C1 segment of cervical spinal cord (tissue), 14 donors: ENCODE data around the gene KIAA2012.
"Not testable (repeated sequence)": the region's sequence is repeated elsewhere in the genome, so short reads cannot be mapped to it uniquely, and the experiment has no call there.

Source experiments
- DNase-seq, 14 donors: peaks; one replicate each; lab custom pipeline; 2025; lab: John Stamatoyannopoulos, UW

KIAA2012 gene

DNA sequence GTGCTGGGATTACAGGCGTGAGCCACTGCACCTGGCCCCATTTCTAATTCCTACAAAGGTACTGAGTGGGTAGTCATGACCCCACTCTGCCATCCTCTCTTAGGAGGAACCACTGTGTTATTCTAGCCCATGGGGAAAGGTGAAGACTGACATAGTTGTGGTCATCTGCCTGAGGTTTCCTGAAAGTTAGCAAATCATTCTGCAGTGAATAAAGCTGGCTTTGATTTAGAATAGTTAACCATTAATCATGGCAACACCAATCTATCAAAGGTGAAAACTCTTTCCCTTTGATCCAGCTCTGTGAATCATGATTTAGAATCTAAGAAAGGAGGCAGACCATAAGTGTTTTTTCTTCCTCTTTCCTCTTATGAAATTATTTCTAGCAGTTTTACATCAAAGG is 114.5 kb downstream of the KIAA2012 start:
- DNase-seq: no peak

DNA sequence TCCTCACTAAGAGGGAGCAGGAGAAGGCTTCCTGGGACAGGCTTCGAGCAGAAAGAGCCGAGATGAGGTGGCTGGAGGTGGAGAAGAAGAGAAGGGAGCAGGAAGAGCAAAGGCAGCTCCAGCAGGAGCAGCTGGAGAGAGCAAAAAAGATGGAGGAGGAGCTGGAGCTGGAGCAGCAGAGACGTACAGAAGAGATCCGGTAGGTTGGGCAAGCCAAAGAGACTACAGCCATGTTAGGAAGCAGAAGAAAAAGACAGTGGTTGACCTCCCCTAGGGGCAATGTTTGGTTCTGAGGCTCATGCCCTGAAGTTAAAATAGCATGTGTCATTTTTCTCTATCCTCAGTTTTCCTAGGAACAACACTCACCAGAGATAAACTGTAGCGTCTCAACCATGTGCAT is 120.2 kb downstream of the KIAA2012 start:
- DNase-seq: no peak

DNA sequence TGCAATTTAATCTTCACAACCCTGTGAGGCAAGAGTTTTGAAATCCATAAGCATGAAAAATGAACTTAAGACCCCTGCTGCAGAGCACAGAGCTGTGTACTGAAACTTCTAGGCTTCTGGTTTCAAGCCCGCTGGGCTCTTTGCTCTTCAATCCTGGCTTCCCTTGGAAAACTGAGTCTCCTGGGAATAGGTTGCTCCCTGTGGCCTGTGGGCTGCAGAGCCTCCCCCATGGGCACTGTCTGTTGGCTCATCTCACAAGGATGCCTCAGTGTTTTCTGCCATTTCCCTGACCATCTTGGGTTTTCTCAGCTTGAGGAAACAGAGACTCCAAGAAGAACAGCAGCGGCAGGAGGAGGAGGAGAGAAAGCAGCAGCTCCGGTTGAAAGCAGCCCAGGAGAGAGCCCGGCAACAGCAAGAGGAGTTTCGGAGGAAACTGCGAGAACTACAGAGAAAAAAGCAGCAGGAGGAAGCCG is 120.9 kb downstream of the KIAA2012 start:
- DNase-seq: no peak

DNA sequence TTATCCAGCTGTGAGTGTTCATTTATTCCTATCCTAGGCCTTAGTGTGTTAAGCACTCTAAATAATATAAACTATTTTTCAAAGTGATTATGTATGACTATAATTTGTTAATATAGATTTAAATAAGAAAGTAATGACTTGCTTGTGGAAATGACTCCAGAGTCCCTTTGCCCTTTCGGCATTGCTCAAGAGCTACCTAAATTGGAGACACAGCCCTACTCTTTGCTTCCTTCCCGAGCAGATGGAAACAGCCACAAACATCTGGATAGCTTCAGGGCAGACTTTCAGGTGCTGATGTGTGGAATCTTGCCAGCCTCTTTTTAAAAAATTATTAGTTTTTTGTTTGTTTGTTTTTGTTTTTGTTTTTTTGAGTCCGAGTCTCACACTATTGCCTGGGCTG is 121.4 kb downstream of the KIAA2012 start:
- no peak for DNase-seq

DNA sequence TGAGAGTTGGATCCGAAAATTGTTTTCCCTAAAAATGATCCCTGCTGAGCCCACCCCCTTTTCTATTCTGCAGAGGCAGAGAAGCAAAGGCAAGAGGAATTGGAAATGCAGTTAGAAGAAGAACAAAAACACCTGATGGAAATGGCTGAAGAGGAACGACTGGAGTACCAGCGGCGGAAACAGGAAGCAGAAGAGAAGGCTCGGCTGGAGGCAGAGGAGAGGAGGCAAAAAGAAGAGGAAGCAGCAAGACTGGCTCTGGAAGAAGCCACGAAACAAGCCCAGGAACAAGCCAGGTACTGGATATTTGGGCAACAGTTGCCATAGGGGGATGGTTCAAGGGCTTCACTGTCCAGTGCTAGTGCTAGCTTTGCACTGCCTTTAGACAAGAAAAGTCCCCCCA is 123.7 kb downstream of the KIAA2012 start:
- no peak for DNase-seq

DNA sequence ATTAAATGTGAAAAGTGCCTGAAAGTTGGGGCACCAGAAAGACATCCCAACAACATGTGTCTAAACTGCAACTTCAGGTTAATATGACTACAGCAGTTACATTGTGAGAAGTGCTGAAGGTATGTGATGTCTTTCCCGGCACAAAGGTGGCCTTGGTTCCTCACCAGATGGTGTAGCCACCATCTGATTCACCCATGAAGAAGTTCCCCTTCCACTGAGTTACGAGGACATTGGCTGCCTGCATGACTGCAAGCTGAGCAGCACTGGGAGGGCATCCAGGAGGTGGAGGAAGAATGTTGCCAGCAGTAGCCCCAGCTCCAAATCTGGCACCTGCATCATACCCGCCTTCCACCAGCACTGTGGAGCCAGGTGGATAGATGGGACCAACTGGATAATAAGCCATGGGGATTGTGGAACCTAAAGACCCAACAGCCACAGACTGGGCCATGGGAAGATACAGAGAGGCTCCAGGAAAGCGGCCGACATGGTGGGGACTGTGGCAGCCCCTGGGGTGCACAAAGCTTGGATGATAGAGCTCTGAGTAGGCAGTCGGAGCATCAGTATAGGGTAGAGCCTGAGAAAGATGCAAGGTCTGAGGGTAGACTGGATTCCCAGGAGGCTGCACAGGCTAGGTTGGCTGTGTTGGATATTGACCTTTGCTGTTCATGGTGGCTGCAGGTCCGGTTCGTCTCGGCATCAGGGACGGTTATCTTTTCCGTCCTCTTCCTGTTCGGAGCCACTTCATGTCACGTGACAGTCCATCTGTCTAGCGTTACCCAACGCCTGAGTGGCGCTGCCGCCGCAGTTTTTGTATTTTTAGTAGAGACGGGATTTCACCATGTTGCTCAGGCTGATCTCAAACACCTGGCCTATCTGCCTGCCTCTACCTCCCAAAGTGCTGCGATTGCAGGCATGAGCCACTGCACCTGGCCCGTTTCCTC is 128.4 kb downstream of the KIAA2012 start:
- peak in 1 of 14 donors; percentile 4 for DNase-seq

DNA sequence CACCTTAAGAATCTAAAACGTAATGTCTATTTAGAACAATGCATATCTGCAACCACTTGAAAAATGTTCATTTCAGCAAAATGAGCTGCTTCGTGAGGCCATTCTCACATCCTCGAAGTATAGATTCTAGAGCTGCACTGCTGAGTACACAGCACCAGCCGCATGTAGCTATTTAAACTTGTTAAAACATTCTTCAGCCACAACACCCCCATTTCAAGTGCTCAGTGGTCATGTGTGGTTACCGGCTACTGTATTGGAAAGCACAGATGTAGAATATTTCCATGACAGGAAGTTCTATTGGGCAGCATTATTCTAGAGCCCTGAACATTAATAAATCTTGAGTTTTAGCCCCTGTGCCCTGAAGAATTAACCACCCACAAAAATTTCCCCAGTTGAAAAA is 130.3 kb downstream of the KIAA2012 start:
- DNase-seq: no peak

DNA sequence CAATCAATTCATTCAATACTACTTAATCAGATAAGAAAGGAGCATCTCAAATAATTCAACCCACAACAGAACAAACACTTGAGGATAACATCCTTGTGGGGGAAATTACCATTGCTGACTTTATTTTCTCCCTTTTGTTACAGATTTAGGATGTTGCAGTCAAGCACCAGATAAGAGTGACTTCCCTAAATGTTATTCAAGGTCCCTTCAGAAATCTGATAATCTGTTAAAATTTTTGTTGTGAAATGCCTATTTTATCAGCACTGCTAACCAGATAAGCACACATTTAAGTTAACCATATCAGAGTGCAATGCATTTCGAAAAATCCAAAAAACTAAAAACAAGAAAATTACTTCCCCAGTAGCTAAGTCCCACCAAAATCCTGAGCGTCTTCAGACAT is 131.8 kb downstream of the KIAA2012 start:
- no peak for DNase-seq

DNA sequence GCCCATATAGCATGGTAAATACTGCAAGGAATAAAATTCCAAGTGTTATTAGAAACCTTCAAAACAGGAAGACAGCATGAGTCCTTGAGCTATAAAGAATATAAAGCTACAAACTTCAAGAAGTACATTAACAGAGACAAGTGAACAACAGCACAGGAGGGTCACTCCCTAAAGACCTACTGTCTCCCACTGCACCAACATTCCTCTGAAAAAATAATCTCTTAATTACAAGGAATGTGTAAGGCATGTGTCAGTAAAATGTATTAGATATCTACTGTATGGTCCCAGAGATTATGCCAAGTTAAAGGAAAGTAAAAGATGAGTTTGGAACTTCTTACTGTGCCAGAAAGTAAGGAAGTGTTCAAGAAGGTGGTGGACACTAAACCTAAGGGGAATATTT is 135.5 kb downstream of the KIAA2012 start:
- DNase-seq: no peak

DNA sequence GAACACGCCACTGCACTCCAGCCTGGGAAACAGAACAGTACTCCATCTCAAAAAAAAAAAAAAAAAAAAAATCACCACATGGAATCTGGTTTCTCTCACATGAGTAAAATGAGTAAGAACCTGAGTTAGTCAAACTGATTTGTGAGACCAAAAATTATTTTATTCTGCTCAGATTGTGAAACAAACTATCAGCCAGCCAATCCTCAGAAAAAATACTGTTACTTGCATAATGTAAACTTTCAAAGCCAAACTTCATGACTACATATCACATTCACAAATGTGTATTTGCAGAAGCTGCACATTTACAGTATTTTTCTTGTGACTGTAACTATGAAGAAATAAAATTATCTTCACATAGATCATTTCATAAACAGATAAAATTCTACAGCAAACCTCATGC is 142.1 kb downstream of the KIAA2012 start:
- no peak for DNase-seq

DNA sequence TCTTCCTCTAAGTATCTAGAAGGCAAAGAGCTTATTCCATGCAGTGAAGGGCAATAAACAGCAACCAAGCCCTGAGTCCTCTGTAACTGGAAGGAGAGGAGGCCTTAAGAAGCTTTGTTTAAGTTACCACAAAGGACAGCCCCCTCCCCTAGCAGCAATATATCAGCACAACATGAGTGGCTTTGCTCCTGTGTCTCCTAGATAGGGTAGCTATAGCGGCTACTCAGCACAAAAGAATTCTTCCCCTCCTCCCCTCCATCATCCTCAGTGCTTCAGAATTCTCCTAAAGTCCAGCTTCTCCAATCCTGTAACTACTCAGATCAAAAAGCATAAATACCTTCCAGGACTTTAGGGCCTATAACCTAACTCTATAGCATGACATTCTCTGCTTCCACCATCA is 148.8 kb downstream of the KIAA2012 start:
- no peak for DNase-seq

DNA sequence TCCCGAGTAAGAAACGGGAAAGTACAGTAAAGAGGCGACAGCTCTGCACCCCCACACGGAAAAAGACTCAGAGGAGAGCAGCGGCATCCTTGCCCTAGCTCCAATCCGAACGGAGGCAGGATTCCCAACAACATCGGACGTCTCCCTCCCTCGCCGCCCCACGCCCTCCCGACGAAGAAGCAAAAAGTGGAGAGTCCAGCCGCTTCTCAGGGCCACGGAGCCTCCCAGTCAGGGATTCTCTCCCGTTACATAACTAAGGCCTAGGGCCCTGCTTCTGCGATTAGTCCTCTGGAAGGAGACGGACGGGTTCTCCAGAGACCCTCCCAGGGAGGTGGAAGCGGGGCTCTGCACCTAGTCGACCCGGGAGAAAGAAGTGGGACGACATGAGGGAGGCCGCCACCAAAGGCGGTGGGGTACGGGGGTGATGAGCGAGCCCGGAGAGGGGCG is 164.8 kb downstream of the KIAA2012 start:
- peak in 8 of 14 donors; percentile 8 to 58 (median 44) for DNase-seq

DNA sequence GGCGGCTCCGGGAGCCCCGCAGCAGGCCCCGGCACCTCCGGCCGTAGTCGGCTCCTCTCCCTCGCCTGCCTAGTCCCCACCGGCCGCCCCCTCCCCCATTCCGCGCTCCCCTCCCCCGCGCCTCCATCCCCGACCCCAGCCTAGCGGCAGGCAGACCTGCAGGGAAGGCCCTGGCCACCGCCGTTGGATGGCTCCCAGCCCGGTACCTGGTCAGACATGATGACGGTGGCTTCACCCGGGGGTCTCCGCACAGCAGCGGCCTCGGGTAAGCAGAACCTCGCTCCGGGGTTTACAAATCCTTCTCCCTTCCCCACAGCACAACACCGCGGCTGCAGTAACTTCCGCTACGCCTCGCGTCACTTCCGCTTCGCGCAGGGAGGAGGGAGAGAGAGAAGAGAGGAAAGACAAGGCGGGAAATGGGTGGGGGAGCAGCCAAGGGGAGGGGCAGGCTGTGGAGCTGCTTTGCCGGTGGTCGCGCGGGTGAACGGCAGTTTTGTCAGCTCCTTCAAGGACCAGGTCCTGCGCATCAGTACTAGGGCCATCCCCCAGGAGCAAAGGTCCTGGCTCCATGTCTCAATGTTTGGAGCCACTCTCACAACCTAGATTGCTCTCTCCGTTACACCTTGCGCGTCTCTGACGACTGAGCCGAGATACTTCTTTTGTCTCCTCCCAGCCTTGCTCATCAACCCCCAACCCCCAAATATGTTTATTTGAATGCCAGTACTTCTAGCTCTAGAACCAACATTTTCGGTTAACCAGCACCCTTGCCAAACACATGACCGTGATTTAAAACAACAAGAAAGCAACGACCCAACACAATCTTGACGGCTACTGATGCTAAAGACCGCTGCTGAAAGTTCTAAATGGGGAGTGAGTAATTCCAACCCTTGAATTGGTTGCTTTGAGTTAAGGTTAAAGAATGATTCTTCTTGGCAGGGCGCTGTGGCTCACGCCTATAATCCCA is 165.5 kb downstream of the KIAA2012 start, which contains the start of gene SUMO1:
Gene SUMO1 (minus strand): TSS at position 364 of the 964 bp plus-strand sequence. CDS start 146 bp downstream, at position 218.
- DNase-seq: peak; percentile 35 to 93 (median 84)

DNA sequence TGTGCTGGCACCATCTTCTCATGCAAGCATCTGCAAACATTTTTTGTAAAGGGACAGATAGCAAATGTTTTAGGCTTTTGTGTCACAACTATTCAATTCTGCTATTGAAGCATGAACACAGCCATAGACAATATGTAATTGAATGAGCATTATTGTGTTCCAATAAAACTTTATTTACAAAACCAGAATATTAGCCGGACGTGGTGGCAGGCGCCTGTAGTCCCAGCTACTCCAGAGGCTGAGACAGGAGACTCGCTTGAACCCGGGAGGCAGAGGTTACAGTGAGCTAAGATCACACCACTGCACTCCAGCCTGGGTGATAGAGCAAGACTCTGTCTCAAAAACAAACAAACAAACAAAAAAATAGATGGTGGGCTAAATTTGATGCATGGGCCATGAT is 174.7 kb downstream of the KIAA2012 start:
- not testable (repeated sequence) for DNase-seq

DNA sequence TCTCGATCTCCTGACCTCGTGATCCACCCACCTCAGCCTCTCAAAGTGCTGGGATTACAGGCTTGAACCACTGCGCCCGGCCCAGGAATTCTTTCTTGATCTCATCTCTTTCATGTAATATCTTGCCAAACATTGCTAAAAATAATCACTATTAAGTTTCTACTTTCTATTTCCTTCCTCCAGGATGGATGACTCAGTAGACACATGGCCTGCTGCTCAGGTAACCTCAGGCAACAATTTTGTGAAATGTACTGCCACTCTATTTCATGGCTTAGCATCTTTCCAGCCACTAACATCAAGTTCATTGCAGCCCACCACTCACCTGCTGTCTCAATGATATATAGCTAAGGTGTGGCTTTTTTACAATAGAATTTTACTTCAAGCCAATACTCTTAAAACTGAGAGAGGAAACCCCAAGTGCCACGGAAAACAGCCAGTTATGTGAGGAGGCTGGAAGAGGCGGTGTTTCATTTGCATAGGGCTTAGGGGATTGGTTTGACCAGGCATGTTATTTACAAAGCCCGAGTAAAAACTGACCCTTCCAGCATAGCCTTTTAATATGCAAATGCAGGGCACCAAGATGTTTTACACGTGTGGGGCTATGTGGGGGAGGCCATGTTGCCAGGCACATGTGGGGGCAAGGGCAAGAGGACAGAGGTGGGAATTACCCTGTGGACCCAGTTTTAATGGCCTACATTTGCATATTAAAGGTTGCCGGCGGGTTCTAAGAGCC is 176.6 kb downstream of the KIAA2012 start:
- no peak for DNase-seq

DNA sequence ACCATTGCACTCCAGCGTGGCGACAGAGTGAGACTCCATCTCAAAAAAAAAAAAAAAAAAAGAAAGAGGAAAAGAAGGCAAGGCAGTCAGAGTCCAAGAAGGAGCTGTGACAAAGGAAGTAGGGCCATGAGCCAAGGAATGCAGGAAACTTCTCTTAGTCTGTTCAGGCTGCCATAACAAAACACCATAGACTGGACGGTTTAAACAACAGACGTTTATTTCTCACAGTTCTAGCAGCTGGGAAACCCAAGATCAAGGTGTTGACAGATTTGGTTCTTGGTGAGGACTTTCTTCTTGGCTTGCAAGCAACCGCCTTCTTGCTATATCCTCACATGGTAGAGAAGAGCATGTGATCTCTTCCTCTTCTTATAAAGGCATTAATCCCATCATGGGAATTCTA is 178.4 kb downstream of the KIAA2012 start:
- no peak for DNase-seq
